Adrenal gland (tissue), 12 donors: ENCODE results near the gene ALDH1A3. TPM values are rescaled to one million over a fixed set of nuclear protein-coding genes. Genes with fewer than 3 reads are reported as not detected.

ENCODE experiments used
- DNase-seq, 7 donors: peaks; one replicate each; pipeline ENCODE4 v3.0.0-alpha.2; 2019 to 2020
- H3K27ac ChIP-seq, 5 donors: fragments of 200-600 bp; sonication (generic) in 4 of 5; 1 replicate in 3 of 5; 2 replicates in 2 of 5; pipeline versions ENCODE4 v1.5.1 to v1.8.0; 2016 to 2020; ENCODE audit warnings: mild to moderate bottlenecking in 1 of 5
- H3K27me3 ChIP-seq: fragments of 200-600 bp; 2 replicates; pipeline ENCODE4 v1.8.0; 2021
- H3K36me3 ChIP-seq, 2 donors: fragments of 200-600 bp; replicated peaks in 1 of 2; 1 replicate in 1 of 2; 2 replicates in 1 of 2; pipeline versions ENCODE4 v1.5.1 to v1.8.0; 2018 to 2022
- H3K4me1 ChIP-seq, 2 donors: fragments of 200-600 bp; replicated peaks in 1 of 2; 1 replicate in 1 of 2; 2 replicates in 1 of 2; pipeline versions ENCODE4 v1.5.1 to v1.8.0; 2018 to 2021
- H3K4me3 ChIP-seq, 4 donors: fragments of 200-600 bp; sonication (generic) in 3 of 4; one replicate each; pipeline ENCODE4 v1.5.1; 2016 to 2018
- H3K9me3 ChIP-seq, 3 donors: fragments of 200-600 bp; sonication (generic) in 1 of 3; replicated peaks in 1 of 3; 1 replicate in 2 of 3; 2 replicates in 1 of 3; pipeline versions ENCODE4 v1.5.1 to v1.8.0; 2016 to 2021
- CTCF ChIP-seq, 6 experiments: fragments of 450-650 bp in 4 of 6; fragments of 200-600 bp in 2 of 6; sonication (generic) in 1 of 6; IDR thresholded peaks; 1 replicate in 5 of 6; 2 replicates in 1 of 6; pipeline versions ENCODE4 v1.5.1 to v1.8.0; 2016 to 2021; ENCODE audit warnings: antibody characterized with exemption in 6 of 6, mild to moderate bottlenecking in 2 of 6, moderate library complexity in 1 of 6
- POLR2A ChIP-seq, 2 donors: fragments of 450-650 bp; IDR thresholded peaks; one replicate each; pipeline ENCODE4 v1.6.1; 2017; ENCODE audit warnings: antibody characterized with exemption in 2 of 2, mild to moderate bottlenecking in 2 of 2, moderate library complexity in 1 of 2
- WGBS, 4 donors: extraction: QIAGEN DNeasy Blood & Tissue Kit in 2 of 4; methylation state at CpG; one replicate each; pipeline versions ENCODE4 v1.1.5 to v1.1.7; 2013 to 2017; 5-methylcytosine and 5-hydroxymethylcytosine counted together
- intact Hi-C, 2 donors: fragments of 100-400 bp; cut with DNase I; formaldehyde crosslinking; loops; one replicate each; pipeline versions ENCODE4 v1.14.1 to v1.15.0; 2022 to 2023
- polyA plus RNA-seq, 3 donors: library from polyadenylated mRNA; stranded (reverse); fragments of 200-250 nt in 2 of 3; fragments of 350-450 nt in 1 of 3; fragmentation: Illumina TruSeq in 1 of 3; extraction: RNeasy Lipid Tissue Mini Kit (QIAGEN cat#74804) in 1 of 3; gene quantifications; one replicate each; pipeline ENCODE4 v1.2.3, GENCODE V29; 2013 to 2014
- total RNA-seq, 9 donors: library from RNA; depleted of rRNA in 4 of 9; stranded (reverse); fragments of >200 nt in 4 of 9; fragments of 120-200 nt in 1 of 9; fragmentation: NEBNext Ultra II Directional in 1 of 9; extraction: Animal tissue kit (Norgen Biotek cat#: 25700) in 1 of 9; gene quantifications; one replicate each; pipeline versions ENCODE4 v1.1.0 to v1.2.4, GENCODE V29; 2013 to 2023
- donor health status: healthy with polysubstance abuse.
- donor health status: Bipolar disorder and iron deficiency.
- donor health status: DM: yes; HTN: yes; CAD: no.
- donor health status: DM: no; HTN: no; CAD: no.
- donor health status: DM: no; HTN: no; CAD: no.
- donor health status: DM: yes; HTN: yes; CAD: no.

The ALDH1A3 gene
- total and polyA plus RNA-seq, 12 donors, result 1.8 to 165 (median 30.5) TPM

DNA sequence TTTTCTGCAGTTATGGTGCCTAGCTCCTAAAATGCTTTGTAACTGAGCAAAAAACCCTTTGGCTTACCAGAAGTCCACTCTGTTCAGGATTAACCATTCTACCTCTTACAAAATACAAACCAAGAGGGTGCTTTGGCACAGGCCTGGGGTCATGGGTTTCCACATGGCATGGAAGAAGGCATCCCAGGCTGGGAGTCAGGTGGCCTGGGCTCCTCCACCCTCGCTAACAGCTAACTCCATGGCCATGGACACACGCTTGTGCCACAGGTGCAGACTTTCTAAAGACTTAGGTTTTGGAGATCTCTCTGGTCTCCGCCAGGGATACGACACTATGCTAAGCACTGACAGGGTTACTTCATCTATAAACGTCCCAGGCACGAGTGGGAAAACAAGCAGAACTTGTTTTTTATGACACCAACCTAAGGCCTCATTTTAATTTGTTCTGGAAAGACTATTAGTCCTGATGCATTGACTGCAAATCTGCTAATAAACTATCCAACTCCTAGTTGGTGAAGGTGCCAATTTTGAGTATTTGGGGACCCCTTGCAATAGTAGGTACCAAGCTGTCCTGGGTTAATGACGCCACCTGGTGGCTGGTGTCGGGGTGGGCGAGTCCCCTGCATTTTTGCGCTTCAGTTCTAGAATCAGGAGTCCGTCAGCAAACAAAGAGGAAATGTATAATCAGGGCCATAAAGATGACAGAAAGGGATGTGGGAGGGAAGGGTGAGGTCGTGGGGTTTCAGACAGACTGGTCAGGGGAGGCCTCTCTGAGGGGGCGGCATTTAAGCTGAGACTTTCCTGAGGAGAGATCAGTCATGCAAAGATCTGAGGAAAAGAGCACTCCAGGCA, 10.3 kb upstream of the ALDH1A3 start:
- Histone ChIP-seq H3K27ac (no peak overlapping the region), H3K4me1 (no peaks in the 10 kb centered on the region), H3K9me3 (no peaks in the 10 kb centered on the region), H3K27me3 (peaks cover 6% of the 10 kb centered on the region), H3K36me3 (no peaks in the 10 kb centered on the region), H3K4me3 (no peak overlapping the region)
- 55 to 62% (median 60%) methylated on average over 12 to 13 of the region's 13 CpGs for WGBS, 4 donors
- no peak for DNase-seq
- TF ChIP-seq POLR2A (IDR thresholded peaks at IDR 0.05), result no peak
- TF ChIP-seq CTCF (IDR thresholded peaks at IDR 0.05), result no peak
- intact Hi-C loops, result no loop called here

- DNase-seq, result peak; percentile 62 to 92 (median 72)
- Histone ChIP-seq H3K4me1 (no peaks in the 10 kb centered on the region), H3K27me3 (peaks cover 7% of the 10 kb centered on the region), H3K4me3 (no peak overlapping the region), H3K9me3 (no peaks in the 10 kb centered on the region), H3K27ac (no peak overlapping the region), H3K36me3 (no peaks in the 10 kb centered on the region)
- intact Hi-C loops, result loop anchor here (5.0 to 10.0 kb wide), 3 partner anchors 206 to 246 kb away; no protein-coding TSS in a partner anchor
- TF ChIP-seq POLR2A (IDR thresholded peaks at IDR 0.05) (no peak), CTCF (IDR thresholded peaks at IDR 0.05) (peak; percentile 87 to 97 (median 96))
- WGBS, 4 donors, result 35 to 45% (median 41%) methylated on average over 2 of the region's 2 CpGs
Observed at GRCh38 chr15:100873029-100873677, 6.5 kb upstream of the ALDH1A3 start.

DNA sequence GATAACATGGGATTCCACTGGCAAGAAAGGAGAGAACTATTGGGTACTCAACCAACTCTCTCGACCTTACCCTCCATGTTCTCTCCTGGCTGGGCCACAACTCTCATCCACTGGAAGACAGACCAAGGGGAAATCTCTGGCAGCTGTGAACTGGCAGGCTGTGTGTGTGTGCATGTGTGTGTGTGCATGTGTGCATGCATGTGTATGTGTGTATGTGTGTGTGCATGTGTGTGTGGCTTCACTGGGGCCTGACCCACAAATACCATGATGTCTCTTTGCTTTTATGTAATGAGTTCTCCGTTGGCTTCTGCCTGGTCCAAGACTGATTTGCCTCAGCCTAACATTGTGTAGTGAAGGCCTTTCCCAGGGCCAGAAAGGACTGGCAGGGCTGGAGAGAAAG, 4.1 kb upstream of the ALDH1A3 start:
- H3K4me1 ChIP-seq, result no peaks in the 10 kb centered on the region
- intact Hi-C loops, result loop anchor here in 1 of 2 donors (10.0 kb wide), 1 partner anchor 241 kb away; no protein-coding TSS in a partner anchor

More for the DNA sequence above, 4.1 kb upstream of the ALDH1A3 start:
- no peaks in the 10 kb centered on the region for H3K36me3 ChIP-seq
- no peak overlapping the region for H3K4me3 ChIP-seq
- 77 to 85% (median 80%) methylated on average over 2 of the region's 2 CpGs for WGBS, 4 donors
- H3K9me3 ChIP-seq, result no peaks in the 10 kb centered on the region
- TF ChIP-seq POLR2A (IDR thresholded peaks at IDR 0.05) (no peak), CTCF (IDR thresholded peaks at IDR 0.05) (no peak)
- no peak overlapping the region for H3K27ac ChIP-seq
- no peak for DNase-seq
- H3K27me3 ChIP-seq, result peaks cover 27% of the 10 kb centered on the region
